Stromal cell of bone marrow (primary cell): Measurements from ENCODE around the gene EPSTI1.
"Not testable (repeated sequence)": the region's sequence is repeated elsewhere in the genome, so short reads cannot be mapped to it uniquely, and the experiment has no call there.

ENCODE experiments used
- DNase-seq: peaks from one replicate; pipeline ENCODE4 v3.0.0-alpha.2; 2012; ENCODE audit warnings: low read depth

Gene EPSTI1

DNA sequence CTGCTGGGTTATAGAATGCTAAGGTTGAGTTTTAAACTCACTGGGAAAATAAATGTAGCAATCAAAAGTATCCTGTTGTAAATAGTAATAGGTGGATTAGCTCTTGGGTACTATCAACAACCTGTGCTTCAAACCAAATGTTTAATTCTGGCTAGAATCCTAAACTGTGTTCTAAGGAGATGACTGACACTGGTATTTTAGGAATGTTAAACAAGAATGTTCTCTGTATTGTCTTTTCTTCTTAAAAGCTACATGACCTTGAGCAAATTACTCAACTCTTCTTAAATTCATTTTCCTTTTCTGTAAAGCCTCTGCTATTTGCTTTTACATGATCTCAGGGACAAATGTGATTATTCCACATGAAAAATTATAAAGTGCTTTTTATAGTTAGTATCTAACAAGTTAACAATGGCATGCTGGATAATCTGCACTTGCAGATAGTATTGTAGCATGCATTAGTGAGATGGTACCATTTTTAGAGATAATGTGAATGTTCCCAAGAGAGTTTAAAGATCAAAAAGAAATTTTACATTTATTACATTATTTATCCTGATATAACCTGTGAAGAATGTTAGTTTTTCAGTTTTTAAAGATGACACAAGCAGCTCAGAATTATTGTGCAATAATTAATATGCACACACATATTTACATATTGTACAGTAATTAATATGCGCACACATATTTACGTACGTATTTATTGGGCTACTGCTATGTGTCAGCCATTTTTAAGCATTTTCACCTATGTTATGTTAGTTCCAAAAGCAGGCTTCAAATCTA lies 13.6 kb upstream of the EPSTI1 start:
- DNase-seq = no peak

DNA sequence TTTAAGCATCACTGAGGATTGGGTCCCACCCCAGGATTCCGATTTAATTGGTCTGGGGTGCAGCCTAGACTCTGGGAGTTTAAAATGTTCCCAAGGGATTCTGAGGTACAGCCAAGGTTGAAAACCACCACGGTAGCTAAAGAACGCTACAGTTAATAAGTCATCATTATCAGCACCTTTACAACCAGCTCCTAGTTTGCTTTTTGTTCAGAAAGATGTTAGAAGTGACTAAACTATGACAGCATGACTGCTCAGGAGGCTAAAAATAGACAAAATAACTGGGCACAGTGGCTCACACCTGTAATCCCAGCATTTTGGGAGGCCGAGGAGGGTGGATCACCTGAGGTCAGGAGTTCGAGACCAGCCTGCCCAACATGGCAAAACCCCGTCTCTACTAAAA lies 11.7 kb upstream of the EPSTI1 start:
- no peak for DNase-seq

DNA sequence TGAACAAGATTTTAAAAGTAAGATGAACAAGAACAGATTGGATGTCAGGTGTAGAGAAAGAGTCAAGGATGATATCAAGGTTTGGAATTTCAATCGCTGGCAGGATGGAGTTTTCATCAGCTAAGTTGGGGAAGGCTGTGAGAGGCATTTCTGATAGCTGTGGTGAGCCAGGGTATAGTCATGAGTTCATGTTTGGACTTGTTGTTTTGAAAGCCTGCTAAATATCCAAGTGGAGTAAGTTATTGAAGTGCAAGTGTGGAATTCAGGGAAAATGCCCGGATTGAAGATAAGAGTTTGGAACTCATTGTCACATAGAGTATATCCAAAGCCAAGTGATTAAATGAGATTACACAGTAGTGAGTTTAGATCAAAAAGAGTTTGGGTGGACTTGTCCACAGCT lies 11.0 kb upstream of the EPSTI1 start:
- no peak for DNase-seq

DNA sequence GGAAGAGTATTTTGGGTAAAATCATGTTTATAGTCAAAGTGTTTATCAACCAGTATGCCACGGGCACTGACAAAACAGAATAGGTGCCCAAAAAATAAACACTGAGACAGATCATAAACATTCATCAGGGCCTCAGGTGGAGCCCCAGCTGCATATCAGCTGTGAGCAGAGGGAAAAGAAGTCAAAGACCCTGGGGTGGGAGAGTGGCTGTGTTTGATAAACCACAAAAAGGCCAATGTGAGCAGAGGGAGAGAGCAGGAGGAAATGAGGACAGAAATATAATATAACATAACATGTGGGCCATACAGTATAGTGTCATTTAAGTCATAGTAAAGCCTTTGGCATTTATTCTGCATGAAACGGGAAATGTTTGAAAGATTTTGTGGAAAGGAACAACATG lies 10.0 kb upstream of the EPSTI1 start:
- no peak for DNase-seq

DNA sequence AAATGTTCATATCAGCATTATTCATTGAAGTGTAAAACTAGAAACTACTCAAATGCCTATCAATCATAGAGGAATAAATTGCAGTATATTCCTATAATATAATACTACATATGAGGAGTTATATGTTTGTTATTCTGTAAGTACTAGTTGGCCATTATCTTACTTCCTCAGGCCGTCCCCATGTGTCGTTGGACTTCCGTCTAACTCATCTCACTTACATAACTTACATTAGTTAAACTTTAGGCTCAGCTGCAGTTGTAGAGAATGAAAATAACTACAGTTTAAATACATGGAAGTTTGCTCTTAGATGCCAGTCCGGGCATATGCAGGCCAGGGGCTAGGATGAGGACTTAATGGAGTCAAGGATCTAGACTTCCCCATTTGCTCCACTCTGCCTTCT lies 8.6 kb upstream of the EPSTI1 start:
- no peak for DNase-seq

DNA sequence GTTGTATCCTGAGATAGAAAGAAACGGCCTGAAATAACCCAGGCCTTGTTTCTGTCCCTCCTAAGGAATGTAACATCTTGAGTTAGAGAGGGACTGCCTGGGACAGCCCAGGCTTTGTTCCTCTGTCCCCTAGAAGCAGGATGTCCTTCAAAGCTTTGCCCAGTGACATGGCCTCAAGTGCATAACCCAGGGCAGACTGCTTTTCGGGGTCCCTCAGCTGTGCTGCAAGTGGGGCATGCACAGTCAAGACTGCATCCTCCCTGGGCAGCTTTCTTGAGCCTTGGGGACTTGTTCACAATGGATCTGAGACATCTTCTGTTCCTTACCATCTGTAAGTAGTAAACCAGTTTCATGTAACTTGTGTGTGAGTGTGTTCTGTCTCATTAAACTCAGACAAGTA lies 7.5 kb upstream of the EPSTI1 start:
- DNase-seq = no peak

DNA sequence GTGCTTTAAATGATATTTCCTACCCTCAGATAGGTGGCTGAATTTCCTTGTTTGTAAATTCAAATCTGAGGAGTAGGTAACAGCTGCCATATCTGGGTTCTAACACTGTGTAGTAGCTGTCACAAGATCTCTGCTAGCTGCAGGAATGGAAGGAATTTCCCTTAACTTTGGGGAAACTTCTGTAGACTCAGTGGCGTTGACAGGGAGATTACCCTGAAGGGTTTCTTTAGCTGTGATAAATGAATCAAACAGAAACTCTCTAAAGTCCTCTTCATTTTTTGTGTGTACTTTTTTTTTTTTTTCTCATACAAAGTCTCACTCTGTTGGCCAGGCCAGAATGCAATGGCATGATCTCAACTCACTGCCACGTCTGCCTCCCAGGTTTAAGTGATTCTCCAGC lies 5.3 kb upstream of the EPSTI1 start:
- DNase-seq = no peak

DNA sequence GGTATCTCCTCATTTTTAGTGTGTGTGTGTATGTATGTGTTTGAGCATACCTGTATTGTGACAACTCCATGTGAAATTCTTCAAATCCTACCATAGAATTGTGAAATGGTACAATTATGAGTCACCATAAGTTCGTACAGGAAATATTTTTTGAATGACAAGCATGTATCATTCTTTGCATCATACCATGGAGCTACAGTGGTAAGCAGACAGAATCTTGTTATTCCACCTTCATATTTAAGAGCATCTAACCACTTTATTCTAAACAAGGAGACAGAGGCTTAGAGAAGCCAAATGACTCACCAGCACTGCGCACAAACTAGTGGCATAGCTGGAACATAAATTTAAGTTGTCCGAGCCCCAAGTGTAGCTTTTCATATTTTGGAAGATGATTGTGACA lies 4.5 kb upstream of the EPSTI1 start:
- DNase-seq = peak; percentile 54

DNA sequence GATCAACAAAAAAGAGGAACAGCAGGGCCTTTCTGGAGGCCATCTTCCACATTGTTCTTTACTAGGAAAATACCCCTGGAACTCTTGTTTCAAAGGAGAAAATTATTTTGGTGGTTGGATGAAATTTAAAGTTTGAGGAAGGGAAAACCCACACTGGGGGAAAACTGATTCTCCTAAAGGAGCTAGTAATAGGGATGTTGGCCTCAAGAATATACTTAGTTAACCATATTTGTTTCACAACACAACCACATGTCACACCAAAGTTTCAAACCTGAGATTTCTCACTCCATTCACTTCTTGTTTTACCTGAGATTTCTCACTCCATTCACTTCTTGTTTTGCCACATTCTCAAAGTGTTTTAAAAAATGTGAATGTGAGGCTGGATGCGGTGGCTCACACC lies 2.8 kb upstream of the EPSTI1 start:
- no peak for DNase-seq

DNA sequence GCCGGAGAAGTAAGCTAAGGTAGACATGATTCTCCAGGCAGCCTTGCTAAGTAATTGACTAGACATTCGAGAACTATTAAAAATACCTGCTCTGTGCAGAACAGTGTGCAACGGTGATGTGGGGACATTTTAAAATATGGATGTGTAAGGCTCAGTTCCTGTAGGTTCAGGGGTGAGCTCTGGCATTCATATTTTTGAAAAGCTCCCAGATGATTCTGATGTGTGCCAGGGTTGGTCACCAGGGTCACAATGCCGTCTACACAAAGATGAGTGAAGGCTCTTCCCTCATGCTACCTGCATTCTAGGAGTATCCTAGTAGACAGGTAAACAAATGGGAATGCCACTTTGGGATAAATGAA lies 702 bp upstream of the EPSTI1 start:
- DNase-seq = no peak

DNA sequence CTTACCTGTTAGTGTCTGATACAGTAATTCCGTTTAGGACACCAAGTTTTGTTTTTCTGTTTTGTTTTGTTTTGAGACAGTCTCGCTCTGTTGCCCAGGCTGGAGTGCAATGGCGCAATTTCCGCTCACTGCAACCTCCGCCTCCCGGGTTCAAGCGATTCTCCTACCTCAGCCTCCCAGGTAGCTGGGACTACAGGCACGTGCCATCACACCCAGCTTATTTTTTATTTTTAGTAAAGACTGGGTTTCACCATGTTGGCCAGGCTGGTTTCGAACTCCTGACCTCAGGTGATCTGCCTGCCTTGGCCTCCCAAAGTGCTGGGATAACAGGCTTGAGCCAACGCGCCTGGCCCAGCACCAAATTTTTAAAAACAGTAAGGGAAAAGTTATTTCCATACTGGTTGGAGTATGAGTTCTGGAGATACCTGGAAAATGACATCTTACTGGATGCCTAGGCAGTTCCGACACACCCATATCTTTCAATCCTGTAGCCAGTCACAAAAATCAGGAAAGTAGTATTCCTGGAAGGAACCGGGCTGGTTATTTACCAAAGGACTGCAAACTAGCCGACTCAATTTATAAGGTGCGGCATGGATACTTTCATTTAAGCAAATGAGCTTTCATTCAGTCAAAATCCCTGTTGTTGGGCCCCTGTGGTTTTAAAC lies 676 bp downstream of the EPSTI1 start:
- DNase-seq = not testable (repeated sequence)

DNA sequence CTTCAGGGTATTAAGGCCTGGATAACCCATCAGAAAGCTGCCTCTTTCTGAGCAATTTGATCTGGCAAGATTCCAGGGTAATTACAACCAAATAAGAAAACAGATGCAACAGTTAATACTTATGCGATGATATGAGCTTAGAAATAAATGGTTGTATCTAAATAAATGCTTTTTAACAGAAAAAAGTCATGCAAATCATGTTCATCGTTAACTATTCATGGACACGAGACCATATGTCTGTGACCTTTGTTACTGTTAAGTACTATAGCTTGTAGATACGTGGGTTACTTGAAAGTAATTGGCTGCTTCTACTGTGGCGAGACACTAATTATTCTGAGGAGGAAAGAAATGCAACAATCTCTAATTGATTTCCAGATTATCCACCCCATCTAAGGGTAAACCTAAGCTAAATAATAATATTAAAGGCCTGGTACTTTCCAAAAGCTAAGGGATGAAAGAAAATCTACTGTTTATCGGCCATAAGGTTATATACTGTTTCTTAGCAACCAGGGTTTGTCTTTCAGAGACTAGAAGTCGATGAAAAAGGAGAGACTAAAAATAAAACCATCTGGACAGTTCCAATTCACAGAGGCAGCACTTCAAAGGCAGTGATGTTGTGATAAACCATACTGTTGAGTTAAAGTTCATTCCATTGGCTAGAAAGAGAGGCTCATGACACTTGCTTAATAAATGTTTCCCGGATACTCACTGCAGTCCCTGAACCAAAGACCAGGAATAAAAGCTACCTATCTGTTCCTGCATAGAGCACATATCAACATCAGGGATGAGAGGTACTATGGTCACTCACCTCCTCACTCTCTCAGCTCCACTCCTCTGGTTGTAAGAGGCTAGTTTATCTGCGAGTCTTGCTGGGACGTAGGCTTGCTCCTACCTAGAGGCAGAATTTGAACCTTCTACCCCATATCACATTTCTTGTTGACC lies 1.5 kb downstream of the EPSTI1 start:
- DNase-seq = peak; percentile 19

DNA sequence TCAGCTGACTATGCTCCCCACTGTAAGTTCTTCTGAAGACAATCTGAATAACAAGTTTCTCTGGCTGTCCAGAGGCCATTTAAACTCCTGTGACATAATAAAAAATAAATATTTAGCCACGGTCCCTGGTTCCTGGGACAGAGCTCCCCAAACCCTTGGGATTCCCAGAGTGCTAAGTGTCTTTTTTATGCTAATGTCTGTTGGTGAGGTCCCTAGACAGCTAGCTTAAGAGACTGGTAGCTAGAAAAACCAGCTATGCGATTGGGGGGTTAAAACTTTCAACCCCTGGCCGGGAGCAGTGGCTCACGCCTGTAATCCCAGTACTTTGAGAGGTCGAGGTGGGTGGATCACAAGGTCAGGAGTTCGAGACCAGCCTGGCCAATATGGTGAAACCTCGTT lies 5.9 kb downstream of the EPSTI1 start:
- no peak for DNase-seq

DNA sequence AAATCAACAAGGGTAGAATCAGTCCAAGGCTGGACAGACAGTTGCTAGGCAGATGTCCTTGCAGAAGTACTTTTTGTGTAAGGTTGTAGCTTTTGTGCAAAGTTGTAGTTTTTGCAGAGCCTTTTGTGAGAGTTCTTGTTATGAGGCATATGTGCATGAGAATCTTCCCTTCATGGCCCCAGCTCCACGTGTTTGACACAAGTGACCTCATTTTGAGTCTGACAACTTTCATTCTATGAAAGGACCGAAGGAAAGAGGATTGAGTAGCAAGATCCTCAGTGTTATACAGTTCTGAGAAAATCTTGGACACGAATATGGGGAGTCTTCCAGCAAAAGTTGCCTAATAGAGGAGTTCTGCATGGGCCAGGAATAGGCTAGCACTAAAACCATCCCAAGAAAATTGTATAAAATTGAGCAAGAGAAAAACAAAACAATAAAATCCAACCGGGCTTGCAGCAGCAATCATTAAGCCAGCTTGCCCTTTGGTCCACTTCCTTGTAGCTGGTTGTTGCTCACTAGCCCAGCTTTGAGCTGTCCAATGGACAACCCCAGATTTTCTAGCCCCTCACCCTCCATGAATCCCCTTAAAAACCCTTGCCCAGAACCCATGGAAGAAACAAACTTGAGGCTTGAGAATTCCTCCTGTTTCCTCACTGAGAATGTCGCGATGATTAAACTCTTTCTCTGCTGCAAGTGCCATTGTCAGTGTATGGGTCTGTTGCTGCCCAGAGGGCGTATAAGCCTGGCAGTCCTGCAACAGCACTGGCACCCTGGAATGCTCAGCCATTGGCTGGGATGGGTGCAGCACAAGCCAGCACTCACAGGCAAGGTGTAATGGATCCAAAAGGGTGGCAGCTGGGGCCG lies 6.5 kb downstream of the EPSTI1 start:
- DNase-seq = peak; percentile 38

DNA sequence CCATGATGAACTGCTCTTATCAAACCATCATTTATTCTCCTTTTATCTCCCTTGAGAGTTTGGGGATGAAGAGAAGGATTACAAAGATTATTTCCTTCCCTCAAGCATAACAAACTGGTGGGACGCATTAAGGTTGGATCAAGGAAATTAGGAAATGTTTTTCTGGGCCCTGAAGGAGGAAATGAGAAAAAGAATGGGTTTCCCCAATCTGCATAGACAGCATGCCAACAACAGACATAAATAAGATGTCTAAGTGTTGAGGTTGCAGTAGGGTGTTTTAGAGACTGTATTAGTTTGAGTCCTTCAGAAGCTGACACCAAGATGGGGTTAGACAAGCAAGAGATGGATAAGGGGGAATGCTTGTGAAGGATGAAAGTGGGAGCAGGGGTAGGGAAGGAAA lies 7.3 kb downstream of the EPSTI1 start:
- DNase-seq = no peak

DNA sequence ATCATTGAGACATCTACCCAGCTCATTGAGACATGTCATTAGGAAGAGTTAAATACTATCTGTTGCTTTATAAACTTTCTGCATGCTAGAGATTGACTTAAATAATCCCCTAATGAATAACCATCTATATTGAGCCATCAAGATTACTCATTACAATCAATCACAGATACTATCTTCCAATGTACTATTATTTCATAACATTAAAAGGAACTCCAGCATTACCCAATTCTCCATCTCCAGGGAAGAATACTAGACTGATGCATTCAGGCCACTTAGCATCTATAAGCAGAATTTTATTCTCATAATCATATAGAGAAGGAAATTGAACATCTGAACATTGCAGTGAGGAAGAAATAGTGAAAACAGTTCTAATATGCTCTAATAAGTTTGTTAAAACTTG lies 8.0 kb downstream of the EPSTI1 start:
- DNase-seq = no peak

DNA sequence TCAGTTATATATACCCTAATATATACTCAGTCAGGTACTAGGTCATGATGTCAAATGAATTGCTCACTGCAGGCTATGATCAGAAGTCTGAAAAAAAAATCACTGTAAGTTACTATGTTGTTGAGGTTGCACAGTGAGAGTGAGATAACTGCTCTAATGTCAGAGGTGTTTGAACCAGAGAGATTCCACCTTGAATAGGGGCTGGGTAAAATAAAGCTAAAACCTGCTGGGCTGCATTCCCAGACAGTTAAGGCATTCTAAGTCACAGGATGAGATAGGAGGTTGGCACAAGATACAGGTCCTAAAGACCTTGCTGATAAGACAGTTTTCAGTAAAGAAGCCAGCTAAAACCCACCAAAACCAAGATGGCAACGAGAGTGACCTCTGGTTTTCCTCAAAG lies 10.2 kb downstream of the EPSTI1 start:
- DNase-seq = no peak

DNA sequence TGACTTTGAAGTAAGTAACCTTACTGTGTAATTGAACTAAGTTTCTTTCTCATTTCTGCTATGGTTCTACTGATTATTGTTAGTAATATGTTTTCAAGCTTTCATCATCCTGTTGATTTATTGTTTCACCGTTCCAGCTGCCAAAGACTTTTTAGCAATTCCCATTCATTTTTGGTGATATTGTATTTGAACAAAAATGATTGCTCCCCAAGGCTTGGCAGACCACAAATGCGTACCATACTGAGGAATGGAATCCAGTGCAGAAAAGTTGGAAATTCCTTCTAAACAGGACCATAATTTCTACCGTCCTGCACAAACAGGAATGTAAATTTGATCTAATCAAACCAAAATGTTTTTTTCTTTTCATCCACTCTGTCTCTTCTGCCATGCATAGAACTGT lies 10.7 kb downstream of the EPSTI1 start:
- DNase-seq = peak; percentile 56

DNA sequence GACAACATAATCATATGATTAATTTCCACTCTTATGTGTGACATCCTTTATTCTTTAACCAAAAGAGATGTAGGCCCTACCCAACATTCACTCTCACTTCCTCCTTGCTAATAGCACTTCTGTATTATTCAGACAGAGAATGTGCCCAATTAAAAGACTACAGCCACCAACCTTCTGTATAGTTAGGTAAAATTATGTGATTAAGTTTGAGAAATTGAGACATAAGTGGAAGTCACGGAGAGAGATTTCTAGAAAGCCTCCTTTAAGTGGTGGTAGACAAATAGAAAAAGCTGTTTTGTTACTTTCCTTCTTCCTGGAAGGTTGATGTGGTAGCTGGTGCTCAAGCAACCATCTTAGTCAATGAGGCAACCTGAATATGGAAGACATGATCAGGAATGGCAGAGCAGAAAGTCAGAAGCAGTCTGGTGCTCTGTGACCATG lies 14.8 kb downstream of the EPSTI1 start:
- no peak for DNase-seq

DNA sequence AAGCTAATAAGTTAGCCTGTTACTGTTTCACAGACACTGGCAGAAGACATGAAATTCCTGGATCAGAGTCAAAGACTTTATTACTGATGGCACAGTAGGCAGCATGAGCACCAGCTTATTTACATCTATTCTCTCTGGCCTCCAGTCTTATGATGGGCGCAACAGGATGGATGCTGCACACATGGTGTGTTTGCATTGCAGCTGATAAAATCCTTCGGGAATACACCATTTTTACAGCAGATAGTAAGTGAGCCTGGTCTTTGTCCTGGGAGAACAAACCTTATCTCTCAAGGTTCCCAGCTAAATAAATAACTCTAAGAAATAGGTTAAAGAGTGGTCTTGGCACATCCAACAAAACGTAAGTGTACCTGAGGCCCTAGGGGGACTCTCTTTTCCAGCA lies 16.0 kb downstream of the EPSTI1 start:
- no peak for DNase-seq

DNA sequence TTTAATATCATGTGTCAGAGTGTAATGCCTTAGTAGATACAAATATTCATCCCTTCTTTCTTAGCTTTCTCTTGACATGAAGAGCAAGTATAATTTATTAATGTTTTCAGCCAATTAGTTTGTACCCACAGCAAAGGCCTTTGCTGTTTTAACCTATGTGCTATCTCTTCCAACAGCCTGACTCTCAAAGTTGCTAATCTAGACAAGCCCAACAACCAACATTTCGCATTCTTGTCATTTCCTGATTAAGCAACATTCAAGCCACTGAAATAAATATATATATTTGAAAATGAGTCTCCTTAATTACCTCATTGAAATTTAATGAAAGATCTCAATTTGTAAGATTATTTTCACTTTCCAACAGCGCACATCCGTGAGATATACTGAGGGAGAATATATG lies 18.5 kb downstream of the EPSTI1 start:
- DNase-seq = no peak
